ENCODE results near the gene NFASC. TPM values are rescaled to one million over a fixed set of nuclear protein-coding genes. Genes with fewer than 3 reads are reported as not detected.

NFASC gene
- total and polyA plus RNA-seq, 9 of the 15 experiments (the other 6 are each of a cell fraction or from before 2014, with no cell fraction given): 0.03 to 0.16 (median 0.06) TPM; not detected in 6

- no peak for TF ChIP-seq ATF2 (CRISPR knock-in tag; IDR thresholded peaks at IDR 0.05)
- TF ChIP-seq NFIX (CRISPR knock-in tag; IDR thresholded peaks at IDR 0.05; ENCODE audit: low read depth): no peak
- TF ChIP-seq RAD51 (IDR thresholded peaks at IDR 0.05; ENCODE audit: borderline replicate concordance, low read depth): no peak
Measured at GRCh38 chr1:204868340-204868700, 2.3 kb upstream of the NFASC start (continued).

- H3K27me3 ChIP-seq (ENCODE audit: control insufficient read depth in 2 of 2, insufficient read depth in 2 of 2, low read length in 2 of 2): peaks cover 29 to 58% of the 10 kb centered on the region in 2 experiments; a peak in 4 of 5 replicates
- no peak overlapping the region for H3K4me2 ChIP-seq (ENCODE audit: insufficient read depth, low read length)
- no peak overlapping the region for H3K4me3 ChIP-seq
- ATAC-seq (no peak), DNase-seq (ENCODE audit: extremely low read depth in 1 of 4, low spot score in 3 of 4) (no peak), FAIRE-seq (no peak)
- H3K9me3 ChIP-seq (replicated peaks; ENCODE audit: control insufficient read depth, insufficient read depth, low read depth, low read length): no peaks in the 10 kb centered on the region
- 2% methylated on average over 3 of the region's 3 CpGs for WGBS (ENCODE audit: insufficient coverage, low coverage, missing lambda C conversion rate)
- no peak overlapping the region for H3K9ac ChIP-seq (ENCODE audit: insufficient read depth in 1 of 2, low read depth in 2 of 2, low read length in 2 of 2)
- intact Hi-C loops (cut with micrococcal nuclease) (no loop called here), in situ Hi-C loops (cut with MboI) (no loop called here)
- H4K20me1 ChIP-seq (replicated peaks; ENCODE audit: control insufficient read depth, insufficient read depth, low read length): peaks cover 4% of the 10 kb centered on the region; the same call in 1 of the 2 replicates
- POLR2A ChIA-PET: interaction anchor here (1.3 kb wide), 1 partner anchor 15 kb away, joined by 4 read pairs; no protein-coding TSS in a partner anchor
- no peak overlapping the region for H3K27ac ChIP-seq (ENCODE audit: extremely low read depth, low read depth, low read length)
- H3K4me1 ChIP-seq (replicated peaks in 1 of 2; ENCODE audit: control insufficient read depth in 2 of 2, insufficient read depth in 2 of 2, low read length in 2 of 2): no peaks in the 10 kb centered on the region
- no peaks in the 10 kb centered on the region for H3K9me1 ChIP-seq (ENCODE audit: control insufficient read depth, insufficient read depth, low read length)
- H3K79me2 ChIP-seq (ENCODE audit: control insufficient read depth, insufficient read depth, low read length): no peaks in the 10 kb centered on the region
- no peak overlapping the region for H2AFZ ChIP-seq (ENCODE audit: low read depth, low read length)
- CTCF ChIA-PET (ENCODE audit: low intra/inter-chr PET ratio): no interaction called here
- H3K36me3 ChIP-seq (ENCODE audit: control insufficient read depth, insufficient read depth, low read length): no peaks in the 10 kb centered on the region
- TF ChIP-seq SREBF2 (CRISPR knock-in tag; IDR thresholded peaks at IDR 0.05): no peak
- no peak for TF ChIP-seq KDM1A (IDR thresholded peaks at IDR 0.05)
- TF ChIP-seq PHB (CRISPR knock-in tag; IDR thresholded peaks at IDR 0.05): no peak
- no peak for TF ChIP-seq MECOM (CRISPR knock-in tag; IDR thresholded peaks at IDR 0.05)
- no peak for TF ChIP-seq SNRNP70 (optimal IDR thresholded peaks at IDR 0.05; ENCODE audit: low read depth, low read length)
- TF ChIP-seq ZBTB9 (CRISPR knock-in tag; IDR thresholded peaks at IDR 0.05): no peak
- no peak for TF ChIP-seq ZNF165 (CRISPR knock-in tag; IDR thresholded peaks at IDR 0.05; ENCODE audit: borderline replicate concordance)
- TF ChIP-seq ZKSCAN8 (CRISPR knock-in tag; IDR thresholded peaks at IDR 0.05): no peak
- TF ChIP-seq HOXB6 (CRISPR knock-in tag; IDR thresholded peaks at IDR 0.05; ENCODE audit: borderline replicate concordance): no peak
- no peak for TF ChIP-seq ZNF445 (CRISPR knock-in tag; IDR thresholded peaks at IDR 0.05; ENCODE audit: low read depth)
- no peak for TF ChIP-seq ZNF263 (CRISPR knock-in tag; IDR thresholded peaks at IDR 0.05; ENCODE audit: borderline replicate concordance)
- no peak for TF ChIP-seq ZNF224 (CRISPR knock-in tag; IDR thresholded peaks at IDR 0.05)
- TF ChIP-seq CREB3L1 (IDR thresholded peaks at IDR 0.05; ENCODE audit: borderline replicate concordance, low read depth): no peak
- no peak for TF ChIP-seq ZNF561 (CRISPR knock-in tag; conservative IDR thresholded peaks at IDR 0.05)
- no peak for TF ChIP-seq ESRRA (IDR thresholded peaks at IDR 0.05; ENCODE audit: borderline replicate concordance, low read depth)
- TF ChIP-seq GTF2A2 (tag; IDR thresholded peaks at IDR 0.05): no peak
- TF ChIP-seq ZNF232 (CRISPR knock-in tag; IDR thresholded peaks at IDR 0.05): no peak
- TF ChIP-seq ZNF551 (CRISPR knock-in tag; IDR thresholded peaks at IDR 0.05): no peak
- BruUV-seq (replicated peaks): no TSS peak
Measured at GRCh38 chr1:204869097-204869496, 1.6 kb upstream of the NFASC start.

Data from K562 (cell line).